HG03066 (cell line): ENCODE data around the gene RASA4B.
"Not testable (repeated sequence)": the region's sequence is repeated elsewhere in the genome, so short reads cannot be mapped to it uniquely, and the experiment has no call there.

Source experiments
- ATAC-seq: cut with Tn5 transposase; IDR thresholded peaks from one replicate; pipeline ENCODE4 v1.9.1; 2021; ENCODE audit warnings: low read depth; ENCODE audit not compliant: unreplicated experiment

The RASA4B gene

DNA sequence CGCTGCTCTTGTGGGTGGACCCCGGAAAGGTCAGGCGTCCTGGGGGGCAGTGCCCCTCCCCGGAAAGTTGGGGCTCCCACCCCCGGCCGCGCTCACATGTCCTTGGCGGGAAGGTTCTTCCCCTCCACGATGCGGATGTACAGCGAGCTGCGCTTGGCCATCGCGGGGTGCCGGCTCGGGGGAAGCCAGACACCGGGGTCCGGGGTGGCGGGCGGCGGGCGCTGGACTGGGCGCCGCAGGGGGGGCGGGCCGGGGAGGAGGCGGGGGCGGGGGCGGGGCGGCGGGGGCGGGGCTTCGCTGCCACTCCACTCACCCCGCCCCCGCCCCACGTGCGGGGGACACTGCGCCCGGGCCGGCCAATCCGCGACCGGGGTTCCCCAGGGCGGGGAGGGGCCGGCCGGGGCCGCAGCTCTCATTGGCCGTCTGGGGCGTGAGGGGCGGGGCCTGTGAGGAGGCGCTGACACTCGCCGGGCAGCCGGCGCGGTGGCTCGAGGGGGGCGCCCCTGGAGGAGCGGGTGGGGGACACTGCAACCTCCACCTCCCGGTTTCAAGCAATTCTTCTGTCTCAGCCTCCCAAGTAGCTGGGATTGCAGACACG lies at the start of gene RASA4B:
Gene RASA4B, minus strand, starts transcription at position 228 of the 598 bp plus-strand sequence. Its CDS starts 67 bp downstream, at position 161.
- peak; percentile 50 for ATAC-seq

- not testable (repeated sequence) for ATAC-seq
Observed at GRCh38 chr7:102550808-102551422, 33.3 kb upstream of the RASA4B start, which contains the start of gene SPDYE2. TSS of gene SPDYE2 (plus strand) at chr7:102551226. CDS start at chr7:102553256, 2,030 bp downstream.

GRCh38 chr7:102546353-102546752 lies 28.8 kb upstream of the RASA4B start:
- peak; percentile 89 for ATAC-seq

GRCh38 chr7:102545288-102545687 lies 27.7 kb upstream of the RASA4B start:
- ATAC-seq = not testable (repeated sequence)

DNA sequence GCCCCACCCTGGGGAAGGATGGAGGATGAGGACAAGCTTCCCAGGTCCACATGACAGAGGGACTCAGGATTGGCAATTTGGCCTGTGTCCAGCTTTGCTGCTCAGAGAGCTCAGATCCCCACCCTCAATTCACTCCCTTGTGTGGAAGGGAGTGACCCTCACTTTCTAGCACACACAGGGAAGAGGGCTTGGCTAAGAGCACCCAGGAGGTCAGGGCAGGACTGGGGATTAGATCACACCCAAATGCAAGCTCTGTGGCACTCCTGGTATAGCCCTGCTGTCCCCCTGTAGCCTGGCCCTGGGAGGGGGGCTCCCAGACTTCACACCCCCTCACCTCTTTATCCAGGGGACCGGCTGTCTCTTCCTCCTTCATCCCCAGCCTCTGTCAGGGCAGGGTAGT lies 26.8 kb upstream of the RASA4B start:
- ATAC-seq = not testable (repeated sequence)

GRCh38 chr7:102543596-102543995 lies 26.0 kb upstream of the RASA4B start, which contains the start of gene UPK3BL2:
TSS of gene UPK3BL2 (minus strand) at chr7:102543696. CDS start at chr7:102543636, 60 bp downstream.
- not testable (repeated sequence) for ATAC-seq

DNA sequence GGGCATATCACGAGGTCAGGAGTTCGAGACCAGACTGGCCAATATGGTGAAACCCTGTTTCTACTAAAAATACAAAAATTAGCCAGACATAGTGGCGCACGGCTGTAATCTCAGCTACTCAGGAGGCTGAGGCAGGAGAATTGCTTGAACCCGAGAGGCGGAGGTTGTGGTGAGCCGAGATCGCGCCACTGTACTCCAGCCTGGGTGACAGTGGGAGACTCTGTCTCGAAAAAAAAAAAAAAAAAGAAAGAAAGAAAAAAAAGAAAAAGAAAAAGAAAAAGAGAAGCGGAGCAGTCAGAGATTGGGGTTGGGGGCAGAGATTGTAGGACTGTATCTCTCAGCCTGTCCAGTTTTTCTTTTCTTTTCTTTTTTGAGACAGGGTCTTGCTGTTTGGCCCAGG lies 25.2 kb upstream of the RASA4B start:
- not testable (repeated sequence) for ATAC-seq

DNA sequence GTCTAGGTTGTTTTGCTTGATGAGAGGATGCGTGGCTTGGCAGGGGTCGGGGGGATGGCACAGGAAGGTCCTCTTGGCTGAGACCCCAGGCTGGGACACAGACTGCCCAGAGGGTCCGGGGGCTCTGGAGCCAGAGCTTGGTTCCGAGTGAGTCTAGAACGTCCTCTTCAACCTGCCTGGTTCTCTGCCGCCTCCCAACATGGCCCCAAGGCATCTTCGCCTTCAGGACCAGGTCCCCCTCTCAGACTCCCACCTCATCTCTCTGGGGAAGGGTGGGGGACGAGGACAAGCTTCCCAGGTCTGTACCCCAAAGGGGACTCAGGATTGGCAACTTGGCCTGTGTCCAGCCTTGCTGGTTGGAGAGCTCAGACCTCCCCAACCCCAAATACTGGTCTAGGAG lies 24.5 kb upstream of the RASA4B start:
- ATAC-seq = not testable (repeated sequence)

DNA sequence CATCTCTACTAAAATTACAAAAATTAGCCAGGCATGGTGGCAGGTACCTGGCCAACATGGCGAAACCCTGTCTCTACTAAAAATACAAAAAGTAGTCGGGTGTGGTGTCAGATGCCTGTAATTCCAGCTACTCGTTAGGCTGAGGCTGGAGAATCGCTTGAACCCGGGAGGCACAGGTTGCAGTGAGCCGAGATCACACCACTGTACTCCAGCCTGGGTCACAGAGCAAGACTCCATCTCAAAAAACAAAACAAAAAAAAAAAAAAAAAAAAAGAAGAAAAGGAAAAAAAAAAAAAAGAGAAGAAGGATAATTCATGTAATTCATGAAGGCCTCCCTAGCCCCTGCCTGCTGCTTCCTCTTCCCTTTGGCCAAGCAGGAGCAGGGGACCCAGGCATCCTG lies 23.0 kb upstream of the RASA4B start:
- ATAC-seq = not testable (repeated sequence)

- not testable (repeated sequence) for ATAC-seq
Observed at GRCh38 chr7:102535062-102535615, 17.6 kb upstream of the RASA4B start.

- ATAC-seq = not testable (repeated sequence)
Observed at GRCh38 chr7:102532127-102532526, 14.6 kb upstream of the RASA4B start.

- ATAC-seq = not testable (repeated sequence)
Observed at GRCh38 chr7:102531583-102531982, 14.0 kb upstream of the RASA4B start.

- not testable (repeated sequence) for ATAC-seq
Observed at GRCh38 chr7:102527822-102528793, 10.5 kb upstream of the RASA4B start.

DNA sequence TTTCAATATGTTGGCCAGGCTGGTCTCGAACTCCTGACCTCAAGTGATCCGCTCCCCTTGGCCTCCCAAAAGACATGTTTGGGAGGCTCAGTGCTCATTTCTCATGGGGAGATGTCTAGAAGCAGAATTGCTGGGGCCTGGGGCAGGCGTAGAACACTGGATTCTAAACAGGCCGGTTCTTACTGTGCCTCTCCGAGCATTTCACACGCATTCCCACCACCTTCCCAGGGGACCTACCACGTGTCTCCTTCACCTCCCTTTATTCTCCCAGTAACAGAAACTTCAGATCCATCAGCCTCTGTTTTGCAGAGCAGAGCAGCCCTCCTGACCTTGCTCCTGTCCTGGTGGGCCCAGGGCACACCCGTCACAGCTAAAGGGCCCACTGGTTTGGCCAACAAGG lies 9.6 kb upstream of the RASA4B start:
- not testable (repeated sequence) for ATAC-seq

- not testable (repeated sequence) for ATAC-seq
Observed at GRCh38 chr7:102524803-102525202, 7.2 kb upstream of the RASA4B start.

- not testable (repeated sequence) for ATAC-seq
Observed at GRCh38 chr7:102520797-102521196, 3.2 kb upstream of the RASA4B start.

- ATAC-seq = not testable (repeated sequence)
Observed at GRCh38 chr7:102516951-102517350, 626 bp downstream of the RASA4B start.

- not testable (repeated sequence) for ATAC-seq
Observed at GRCh38 chr7:102515889-102516288, 1.7 kb downstream of the RASA4B start.

DNA sequence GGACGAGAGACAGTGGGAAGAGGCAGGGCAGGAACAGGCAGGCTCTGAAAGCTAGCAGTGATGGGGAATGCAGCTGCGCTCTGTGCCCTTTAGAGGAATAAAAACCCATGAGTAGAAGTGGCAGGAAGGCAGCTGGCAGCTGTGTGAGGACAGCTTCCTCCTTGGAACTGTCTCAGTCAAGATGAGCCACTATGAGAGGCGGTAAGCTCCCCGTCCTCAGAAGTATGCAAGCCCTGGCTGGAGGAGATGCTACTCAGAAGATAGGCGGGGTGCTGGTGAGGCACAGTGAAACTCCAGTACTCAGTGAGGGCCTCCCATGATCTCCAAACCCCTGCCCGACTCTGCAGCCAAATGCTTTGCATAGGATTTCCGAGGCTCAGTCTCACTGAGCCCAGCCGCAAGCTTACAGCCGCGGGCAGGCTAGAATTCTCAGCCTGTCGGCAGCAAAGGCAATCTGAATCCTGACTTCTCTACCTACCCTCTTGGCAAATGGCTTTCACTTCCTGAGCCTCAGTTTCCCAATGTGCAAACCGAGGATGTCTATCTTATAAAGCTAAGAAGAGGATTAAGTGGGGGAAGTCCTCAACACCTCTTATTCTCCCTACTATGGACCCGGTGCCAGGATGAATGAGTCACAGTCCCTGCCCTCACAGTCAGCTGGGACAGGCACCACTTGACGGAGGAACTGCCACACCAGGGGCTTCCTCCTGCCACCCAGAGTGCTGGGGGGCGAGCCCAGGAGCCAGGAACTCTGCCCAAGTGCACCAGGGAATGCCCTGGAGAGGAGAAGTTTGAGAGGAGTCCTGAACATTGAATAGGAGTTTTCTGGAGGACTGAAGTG lies 2.5 kb downstream of the RASA4B start:
- peak; percentile 69 for ATAC-seq
